GM12872 (cell line): Measurements from ENCODE around the gene ROBO4.

Source experiments
- TF ChIP-seq, protein P1 (sequence below): IDR thresholded peaks from 3 replicates; pipeline ENCODE4 v1.5.1; 2011; ENCODE audit warnings: low read depth, mild to moderate bottlenecking, low read length, moderate library complexity; ENCODE audit not compliant: insufficient read depth

ROBO4 gene

DNA sequence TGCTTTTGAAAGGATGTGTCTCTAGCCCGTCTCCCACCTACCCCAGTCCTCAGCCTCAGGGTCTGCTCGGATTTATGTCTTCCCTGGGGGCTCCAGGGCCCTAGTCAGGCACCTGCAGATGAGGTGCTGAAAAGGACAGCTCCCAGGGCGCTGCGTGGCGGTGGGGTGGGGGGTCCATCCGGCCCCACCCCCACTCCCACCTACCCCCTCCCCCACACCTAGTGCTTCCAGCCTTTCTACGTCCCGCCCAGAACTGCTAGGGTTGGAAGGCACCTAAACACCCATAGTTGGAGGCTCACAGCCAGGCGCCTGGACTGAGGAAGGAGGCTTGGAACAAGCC, 33.9 kb downstream of the ROBO4 start:
- TF ChIP-seq, protein P1, sequence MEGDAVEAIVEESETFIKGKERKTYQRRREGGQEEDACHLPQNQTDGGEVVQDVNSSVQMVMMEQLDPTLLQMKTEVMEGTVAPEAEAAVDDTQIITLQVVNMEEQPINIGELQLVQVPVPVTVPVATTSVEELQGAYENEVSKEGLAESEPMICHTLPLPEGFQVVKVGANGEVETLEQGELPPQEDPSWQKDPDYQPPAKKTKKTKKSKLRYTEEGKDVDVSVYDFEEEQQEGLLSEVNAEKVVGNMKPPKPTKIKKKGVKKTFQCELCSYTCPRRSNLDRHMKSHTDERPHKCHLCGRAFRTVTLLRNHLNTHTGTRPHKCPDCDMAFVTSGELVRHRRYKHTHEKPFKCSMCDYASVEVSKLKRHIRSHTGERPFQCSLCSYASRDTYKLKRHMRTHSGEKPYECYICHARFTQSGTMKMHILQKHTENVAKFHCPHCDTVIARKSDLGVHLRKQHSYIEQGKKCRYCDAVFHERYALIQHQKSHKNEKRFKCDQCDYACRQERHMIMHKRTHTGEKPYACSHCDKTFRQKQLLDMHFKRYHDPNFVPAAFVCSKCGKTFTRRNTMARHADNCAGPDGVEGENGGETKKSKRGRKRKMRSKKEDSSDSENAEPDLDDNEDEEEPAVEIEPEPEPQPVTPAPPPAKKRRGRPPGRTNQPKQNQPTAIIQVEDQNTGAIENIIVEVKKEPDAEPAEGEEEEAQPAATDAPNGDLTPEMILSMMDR: no peak

DNA sequence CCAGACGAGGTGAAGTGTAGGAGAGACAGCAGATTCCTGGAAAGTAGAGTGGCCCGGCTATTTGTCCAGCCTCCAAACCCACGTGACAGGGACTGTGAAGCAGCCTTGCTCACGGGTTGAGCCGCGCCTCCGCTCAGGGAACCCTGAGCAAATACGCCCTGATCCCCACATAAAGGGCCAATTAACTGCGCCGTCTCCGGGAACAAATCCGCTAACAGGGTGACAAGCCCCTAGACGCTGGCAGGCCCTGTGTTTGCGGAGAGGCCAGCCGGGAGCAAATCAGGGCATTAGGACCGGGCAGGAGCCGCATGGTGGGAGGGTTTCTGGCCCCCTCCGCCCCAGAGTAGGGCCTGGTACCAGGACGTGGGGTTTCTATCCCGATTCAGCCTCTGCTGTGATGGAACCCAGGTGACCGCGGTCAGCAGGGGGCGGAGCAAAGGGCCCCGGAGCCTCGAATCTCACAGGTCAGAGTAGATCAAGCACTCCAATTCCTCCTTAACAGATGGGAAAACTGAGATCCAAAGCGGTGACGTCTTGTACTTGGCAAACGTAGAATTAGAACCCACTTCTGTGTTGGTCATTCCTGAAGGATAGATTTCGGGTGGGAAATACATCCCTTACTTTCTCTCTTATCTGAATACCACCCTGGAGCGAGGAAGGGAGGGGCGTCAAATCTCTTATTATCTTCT, 34.4 kb downstream of the ROBO4 start:
- TF ChIP-seq, protein P1: no peak

DNA sequence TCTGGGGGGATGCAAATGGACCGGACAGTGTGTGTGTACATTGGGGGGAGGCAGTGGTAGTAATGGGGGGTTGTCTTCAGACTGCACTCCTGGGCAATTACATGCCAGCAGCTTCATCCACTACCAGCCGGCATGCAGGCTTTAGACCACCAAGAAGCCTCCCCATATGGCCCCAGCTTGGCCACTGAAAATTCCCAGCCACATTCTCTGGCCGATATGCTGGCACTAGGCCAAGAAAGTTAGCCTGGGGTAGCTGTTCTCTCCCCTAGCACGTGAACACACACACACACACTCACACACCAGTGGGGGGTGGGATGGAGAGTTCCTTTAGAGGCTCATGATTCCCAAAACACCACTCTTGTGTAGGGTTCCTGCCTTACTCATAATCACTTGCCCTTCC, 36.0 kb downstream of the ROBO4 start:
- TF ChIP-seq, protein P1: no peak

DNA sequence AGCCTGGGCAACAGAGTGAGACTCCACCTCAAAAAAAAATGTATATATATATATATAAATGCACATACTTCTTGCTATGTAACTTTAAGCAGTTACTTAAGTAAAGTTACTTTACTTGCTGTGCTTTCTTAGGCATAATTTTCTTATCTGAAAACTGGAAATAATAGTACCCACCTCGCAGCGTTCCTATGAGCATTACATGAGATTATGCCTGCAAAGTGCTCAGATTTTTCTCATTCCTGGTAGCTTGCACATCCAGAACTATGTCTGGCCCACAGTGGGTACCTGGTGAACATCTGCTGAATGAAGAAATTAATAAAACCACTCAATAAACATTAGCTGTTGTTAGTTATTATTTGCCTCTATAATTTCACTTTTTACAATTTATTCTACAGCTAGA, 38.5 kb downstream of the ROBO4 start:
- TF ChIP-seq, protein P1: no peak

DNA sequence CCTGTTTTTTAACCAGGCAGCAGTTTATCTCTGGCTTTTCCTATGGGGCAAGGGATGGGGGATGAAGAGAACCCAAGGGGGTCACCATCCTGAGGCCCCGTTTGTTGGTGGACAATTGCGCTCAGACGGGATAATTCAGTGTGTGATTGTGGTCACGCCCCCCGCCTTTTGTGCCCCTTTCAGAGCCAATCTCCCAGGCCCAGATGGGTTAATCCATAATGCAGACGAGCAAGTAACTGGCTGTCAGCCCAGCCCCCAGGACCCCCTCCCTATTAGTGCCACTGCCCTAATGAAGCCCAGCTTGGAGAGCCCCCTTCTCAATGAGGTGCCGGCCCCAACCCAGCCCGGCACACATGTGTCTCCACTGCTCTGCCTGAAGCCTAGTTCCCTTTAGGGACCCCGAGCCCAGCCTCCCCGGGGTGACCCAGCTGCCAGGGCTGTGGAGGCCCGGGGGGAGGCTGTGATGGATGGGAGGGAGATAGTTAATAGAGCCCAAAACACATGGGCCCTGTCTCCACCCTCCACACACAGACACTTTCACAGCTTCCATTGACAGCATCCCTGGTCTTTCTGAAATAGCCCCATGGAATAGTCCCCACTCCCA, 51.5 kb downstream of the ROBO4 start:
- TF ChIP-seq, protein P1: no peak

DNA sequence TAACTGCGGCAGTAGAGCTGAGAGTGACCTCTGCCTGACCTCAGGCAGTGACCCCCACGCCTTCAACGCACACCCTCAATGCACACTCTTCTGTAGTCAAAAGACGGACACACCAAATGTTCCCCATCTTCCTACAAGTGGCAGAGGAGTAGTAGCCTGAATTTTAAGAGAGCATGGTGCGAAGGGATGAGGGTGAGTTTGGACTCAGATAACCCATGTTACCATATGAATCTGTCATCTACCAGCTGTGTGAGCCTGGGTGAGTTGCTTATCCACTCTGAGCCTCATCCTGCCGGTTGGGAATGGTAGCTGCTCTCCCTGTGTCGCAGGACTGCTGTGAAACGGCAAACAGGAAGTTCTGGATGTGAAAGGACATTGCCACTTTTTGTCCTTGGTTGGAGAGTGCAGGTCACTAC, 53.0 kb downstream of the ROBO4 start:
- TF ChIP-seq, protein P1: no peak

DNA sequence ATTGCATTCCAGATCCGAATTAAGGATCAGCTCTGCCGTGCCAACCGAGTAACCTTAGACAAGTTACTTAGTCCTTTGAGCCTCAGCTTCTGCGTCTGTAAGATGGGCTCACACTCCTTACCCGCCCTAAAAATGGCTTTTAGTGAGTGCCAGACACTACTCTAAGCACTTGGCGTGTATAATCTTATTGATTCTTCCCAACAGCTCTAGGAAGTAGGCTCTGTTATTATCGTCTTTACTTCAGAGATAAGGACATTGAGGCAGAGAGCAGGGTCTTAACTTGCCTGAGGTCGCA, 54.1 kb downstream of the ROBO4 start:
- TF ChIP-seq, protein P1: no peak

DNA sequence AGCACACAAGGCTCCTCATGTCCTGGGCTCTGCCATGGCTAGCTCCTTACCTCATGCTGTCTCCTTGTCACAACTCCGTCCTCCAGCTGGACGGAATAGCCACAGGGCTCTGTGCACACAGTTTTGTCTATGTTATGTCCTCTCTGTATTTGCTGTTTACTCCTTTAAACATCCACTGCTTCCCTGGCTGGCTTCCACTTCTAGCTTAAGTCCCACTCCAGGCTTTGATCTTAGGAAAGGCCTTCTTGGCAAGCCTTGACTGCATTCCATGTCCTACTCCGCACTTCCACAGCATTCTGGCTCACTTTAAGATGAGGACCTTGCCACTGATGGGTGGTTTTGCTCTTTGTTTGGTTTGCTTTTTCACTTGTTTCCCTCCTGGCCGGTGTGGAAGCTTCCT, 55.4 kb downstream of the ROBO4 start:
- TF ChIP-seq, protein P1: no peak
